HG03520 (cell line): Measurements from ENCODE around the gene CADM2.

Source experiments
- ATAC-seq: cut with Tn5 transposase; IDR thresholded peaks from one replicate; pipeline ENCODE4 v1.9.1; 2021; ENCODE audit warnings: mild to moderate bottlenecking, moderate library complexity; ENCODE audit not compliant: unreplicated experiment

Gene CADM2

DNA sequence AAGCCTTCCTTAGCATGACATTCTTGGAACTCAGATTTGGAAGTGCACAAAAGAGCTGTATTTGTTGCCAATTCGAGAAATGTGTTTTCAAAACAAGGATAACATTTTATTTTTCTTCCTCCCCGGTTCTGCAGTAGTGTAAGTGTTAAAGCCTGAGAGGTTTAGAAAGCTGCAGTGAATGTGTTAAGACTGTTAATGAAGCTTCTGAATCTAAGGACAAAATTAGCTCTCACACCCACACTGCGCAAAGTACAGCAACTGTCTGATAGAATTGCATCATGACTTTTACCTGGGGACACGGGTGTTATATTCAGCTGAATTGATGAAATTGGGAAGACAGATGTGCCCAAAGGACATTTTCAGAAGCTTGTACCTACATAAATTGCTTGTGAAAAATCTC, 344.4 kb downstream of the CADM2 start:
- no peak for ATAC-seq

DNA sequence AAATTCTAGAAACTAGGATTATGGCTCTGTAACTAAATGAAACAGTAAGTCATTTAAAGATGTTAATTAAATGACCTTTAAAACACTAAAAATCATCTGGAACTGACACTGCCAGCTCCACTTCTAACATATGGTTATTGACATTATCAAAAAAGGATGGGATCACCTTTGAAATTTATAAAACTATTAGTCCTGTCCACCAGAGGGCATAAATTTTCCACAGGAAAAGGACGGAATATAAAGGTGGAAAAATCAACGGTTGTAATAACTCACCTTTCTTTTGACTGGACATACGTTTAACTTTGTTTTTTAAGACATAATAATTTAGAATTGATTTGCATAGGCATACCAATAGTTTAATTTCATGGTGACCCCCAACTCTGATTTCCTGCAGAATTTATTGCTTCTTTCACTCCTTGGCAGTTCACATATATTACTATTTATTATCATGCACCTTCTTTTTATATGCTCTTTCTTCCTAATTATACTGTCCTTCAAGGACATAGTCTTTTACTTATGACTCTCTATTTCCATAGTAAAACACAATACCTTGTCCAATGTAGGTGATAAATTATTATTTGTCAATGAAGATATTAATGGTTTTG, 345.7 kb downstream of the CADM2 start:
- ATAC-seq = no peak

DNA sequence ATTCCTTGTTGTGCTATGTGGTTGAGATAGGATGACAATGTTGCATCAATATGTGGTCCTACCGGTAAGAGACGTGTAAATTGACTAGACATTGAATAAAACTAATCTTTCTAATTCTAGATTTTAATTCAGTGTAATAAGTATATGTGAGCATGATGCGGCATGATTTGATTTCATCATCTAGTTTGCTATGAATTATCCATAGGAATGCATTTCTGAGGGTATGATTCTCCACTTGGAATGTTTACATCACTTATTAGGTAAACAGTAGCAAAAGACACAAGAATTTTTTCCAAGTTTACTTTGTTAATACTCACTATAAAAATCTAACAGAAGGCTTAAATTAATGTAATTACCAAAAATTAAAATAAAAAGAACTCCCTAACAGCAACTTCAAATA, 353.5 kb downstream of the CADM2 start:
- no peak for ATAC-seq

DNA sequence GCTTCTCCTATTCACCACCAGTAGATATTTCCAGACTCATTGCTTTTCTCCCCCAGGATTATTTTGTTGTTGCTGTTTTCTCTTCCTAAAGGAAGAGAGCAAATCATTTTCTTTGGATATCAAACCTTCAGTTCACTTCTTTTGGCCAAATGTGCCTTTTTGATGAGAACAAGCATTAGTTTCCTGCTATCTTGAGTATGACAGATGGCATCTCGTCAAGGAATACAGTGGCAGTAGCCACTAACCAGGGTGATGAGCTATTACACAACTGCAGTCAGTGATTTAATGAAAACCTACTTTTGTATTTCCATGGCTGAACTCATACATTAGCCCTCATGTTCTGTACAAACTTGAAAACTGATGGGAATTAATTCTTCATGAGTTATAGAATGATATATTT, 354.6 kb downstream of the CADM2 start:
- no peak for ATAC-seq

DNA sequence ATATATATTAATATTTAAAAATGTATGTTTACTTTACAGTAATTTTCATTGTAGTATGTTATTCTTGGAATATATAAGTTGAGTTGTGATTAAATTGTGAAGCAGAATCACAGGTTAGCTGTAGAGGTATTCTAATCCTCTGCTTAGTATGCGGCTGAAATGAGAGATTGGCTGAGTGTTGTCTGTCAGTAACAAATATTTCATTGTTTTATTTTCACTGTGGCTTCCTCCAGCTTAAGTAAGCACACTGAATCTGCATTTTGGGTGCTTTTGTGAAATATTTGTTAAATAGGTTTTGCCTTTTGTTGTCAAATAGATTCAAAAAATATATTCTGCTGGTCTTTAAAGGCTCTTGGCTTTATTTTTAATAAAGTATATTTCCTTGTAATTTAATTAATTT, 357.5 kb downstream of the CADM2 start:
- no peak for ATAC-seq

DNA sequence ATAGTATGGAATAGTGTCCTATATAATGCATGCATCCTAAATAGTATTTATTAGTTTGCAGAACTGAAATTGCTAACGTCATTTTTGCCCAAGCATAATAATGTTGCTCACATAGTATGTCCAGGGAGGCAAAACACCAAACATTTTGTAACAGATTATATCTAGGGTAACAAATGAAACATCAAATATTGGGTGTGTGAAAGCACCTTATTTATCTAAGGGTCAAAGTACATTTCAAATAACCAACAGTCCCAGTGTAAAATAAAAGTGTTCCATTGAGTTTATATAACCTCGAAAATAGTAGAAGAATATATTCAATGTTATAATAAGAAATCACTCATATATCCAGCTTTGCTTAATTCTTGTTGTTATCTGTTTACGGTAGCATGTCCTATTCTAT, 363.1 kb downstream of the CADM2 start:
- no peak for ATAC-seq

DNA sequence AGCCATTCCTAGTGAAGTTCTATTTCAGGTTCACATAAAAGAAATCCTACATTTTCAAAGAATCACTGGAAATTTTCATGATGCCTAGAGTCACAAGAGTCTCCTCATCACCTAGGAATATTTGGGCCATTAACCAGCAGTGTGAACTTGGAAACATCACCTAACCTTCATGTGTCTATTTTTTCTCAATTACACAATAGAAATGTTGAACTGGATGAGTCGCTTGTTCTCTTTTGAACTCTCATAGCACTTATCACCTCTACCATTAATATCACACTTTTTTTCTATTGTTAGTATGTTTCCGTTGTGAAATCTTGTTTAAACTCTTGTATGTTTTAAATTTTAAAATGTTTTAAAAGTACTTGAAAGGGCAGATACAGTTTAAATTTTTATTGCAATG, 371.3 kb downstream of the CADM2 start:
- no peak for ATAC-seq

DNA sequence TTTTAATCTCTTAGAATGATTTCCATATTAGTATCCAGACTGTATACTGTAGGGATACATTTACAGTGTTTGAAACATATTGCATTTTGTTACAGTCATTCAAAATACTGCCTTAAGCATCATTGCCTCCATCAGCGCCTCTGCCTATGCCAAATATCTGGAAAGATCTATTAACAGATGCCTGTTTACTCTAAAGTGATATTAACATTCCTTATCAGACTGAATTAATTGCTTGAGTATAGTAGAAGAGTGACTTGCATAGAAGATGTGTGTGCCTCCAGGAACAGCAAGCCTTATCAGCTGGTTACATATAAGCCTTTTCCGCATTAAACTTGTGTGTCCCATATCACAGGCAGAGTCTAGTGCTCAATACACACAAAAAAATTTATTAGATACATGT, 379.1 kb downstream of the CADM2 start:
- ATAC-seq = no peak

DNA sequence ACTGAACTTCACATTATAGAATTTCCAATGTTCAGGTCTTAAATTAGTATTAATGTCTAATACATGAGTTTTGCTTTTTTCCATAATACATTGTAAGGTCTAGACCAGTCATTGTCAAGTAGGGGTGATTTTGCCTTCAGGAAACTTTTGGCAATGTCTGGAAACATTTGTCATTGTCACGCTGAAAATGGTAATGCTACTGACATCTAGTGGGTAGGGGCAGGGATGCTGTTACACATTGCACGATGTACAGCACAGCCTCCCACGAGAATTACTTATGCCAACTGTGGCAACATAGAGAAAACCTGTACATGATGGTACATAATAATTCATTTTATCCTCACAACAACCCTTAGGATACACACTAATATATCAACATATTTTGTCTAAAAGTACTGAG, 384.1 kb downstream of the CADM2 start:
- no peak for ATAC-seq

DNA sequence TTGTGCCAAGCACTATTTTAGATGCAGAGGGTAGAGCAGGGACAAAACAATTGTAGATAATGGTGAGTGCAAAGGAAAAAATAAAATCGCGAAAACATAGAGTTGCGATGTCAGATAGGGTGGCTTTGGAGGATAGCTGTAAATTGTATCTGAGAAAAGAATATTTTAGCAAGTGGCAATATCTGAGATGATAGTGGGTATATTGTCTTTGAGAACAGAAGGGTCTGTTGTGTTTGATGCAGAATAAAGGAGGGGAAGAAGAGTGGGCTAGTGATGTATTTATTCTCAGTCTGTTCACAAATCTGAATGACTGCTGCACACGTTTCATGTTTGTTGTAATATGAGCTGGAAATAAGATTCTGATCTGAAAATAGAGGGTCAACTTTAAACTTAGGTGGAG, 396.8 kb downstream of the CADM2 start:
- no peak for ATAC-seq

DNA sequence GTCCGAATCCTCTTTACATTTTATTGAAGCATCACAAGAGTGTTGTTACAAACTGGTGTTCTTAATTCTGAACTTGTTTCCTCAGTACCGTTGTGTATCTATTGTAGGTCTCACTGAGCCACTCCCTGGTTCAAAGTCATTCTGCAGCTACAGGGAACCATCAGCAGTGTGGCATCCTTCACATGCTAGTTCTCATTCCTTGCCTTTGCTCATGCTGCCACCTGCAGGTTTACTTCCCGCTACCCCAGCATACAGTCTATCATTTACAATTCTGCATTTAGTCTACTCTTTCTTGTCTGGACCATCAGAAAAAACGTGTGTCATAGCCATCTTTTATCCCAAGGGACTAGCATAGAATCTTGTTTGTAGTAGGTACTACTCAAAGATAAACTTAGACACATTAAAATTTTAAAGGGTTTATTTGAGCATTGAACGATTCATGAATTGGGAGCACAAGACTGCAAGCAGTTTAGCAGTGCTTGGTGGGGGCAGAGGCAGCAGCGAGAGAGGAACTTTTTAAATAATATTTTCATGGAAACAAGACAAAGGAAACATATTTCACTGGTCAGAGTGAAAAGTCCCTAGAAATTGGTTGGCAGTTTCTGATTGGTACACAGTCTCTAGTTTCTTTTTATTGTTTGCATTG, 402.1 kb downstream of the CADM2 start:
- ATAC-seq = peak; percentile 51

DNA sequence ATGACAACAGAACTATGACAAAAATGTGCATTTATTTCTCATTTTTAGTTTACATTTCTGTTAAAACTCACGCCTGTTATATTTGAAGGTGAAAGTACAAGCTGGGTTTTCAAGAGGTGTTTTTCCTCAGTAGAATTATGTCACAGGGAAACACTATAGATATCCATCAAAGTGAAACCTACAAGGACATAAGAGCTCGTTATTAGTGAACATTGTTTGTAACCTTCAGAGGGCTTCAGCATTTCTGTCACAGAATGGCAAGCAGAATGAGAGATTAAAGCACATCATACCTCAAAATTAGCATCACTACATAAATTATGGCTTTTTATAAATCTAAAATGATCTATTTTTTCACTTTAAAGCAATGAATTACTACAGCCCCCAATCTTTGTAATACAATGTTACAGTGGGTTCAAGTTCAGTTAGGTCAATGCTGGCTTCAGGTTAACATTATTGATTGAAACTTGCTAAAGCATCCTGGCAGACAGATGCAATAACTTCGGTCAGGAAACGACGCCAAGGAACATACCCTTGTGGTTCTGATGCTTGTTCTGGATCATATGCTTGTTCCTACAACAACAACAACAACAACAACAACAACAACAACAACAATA, 405.6 kb downstream of the CADM2 start:
- no peak for ATAC-seq

DNA sequence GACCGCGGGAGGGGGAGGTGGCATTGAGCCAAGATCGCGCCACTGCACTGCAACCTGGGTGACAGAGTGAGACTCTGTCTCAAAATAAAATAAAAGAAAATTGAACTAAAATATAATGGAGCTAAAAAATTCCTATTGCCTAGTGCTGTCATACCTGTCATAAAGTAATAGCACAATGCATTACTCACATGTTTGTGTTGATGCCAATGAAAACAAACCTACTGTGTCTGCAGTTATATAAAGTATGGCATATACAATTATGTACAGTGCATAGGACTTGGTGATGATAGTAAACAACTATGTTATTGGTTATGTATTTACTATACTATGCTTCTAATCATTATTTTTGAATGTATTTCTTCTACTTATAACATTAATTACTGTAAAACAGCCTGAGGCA, 411.6 kb downstream of the CADM2 start:
- ATAC-seq = no peak

DNA sequence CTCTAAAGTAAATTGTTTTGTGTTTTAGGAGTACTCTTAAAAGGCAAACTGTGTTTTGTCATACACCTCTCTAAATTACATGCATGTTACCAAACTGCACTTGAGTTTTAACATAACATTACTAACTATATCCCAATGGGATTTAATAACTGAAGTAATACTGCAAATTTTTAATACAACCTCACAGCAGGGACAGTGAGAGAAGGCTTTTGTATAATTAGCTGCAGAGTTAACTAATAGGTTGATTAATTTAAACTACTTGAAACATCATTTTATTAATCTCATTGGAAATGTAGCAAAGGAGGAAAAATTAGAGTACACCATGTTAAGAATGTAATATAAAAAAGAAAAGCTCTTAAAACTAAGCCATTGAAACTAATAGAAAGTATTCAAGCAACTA, 417.3 kb downstream of the CADM2 start:
- ATAC-seq = no peak

DNA sequence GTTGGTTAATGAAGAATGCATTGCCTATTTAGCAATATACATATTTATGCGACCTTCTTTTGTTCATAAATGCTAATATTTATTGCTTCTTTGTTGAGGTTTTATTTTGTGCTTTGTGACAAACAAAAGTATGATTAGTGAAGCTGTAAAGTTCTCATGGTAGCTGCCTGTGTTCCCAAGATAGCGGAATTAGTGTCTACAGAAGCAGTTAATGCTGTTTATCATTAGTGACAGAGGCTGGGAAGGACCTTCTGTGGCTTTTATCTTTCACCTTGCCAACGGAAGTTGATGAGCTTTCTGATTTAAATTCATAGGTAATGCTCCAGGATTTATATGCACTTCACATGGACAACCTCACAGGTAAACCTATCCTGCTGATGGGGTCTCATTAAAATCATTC, 418.3 kb downstream of the CADM2 start:
- ATAC-seq = no peak

DNA sequence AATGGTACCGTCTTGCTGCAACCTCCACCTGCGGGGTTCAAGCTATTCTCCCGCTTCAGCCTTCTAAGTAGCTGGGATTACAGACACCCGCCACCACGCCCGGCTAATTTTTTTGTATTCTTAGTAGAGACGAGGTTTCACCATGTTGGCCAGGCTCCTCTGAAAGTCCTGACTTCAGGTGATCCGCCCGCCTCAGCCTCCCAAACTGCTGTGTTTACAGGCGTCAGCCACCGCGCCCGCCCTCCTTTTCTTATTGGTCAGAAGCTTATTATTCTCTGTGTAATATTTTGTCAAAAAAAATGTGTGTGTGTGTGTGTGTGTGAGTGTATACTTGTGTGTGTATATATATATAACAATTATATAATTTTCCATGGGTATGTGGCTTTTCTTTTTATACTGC, 425.6 kb downstream of the CADM2 start:
- ATAC-seq = no peak

DNA sequence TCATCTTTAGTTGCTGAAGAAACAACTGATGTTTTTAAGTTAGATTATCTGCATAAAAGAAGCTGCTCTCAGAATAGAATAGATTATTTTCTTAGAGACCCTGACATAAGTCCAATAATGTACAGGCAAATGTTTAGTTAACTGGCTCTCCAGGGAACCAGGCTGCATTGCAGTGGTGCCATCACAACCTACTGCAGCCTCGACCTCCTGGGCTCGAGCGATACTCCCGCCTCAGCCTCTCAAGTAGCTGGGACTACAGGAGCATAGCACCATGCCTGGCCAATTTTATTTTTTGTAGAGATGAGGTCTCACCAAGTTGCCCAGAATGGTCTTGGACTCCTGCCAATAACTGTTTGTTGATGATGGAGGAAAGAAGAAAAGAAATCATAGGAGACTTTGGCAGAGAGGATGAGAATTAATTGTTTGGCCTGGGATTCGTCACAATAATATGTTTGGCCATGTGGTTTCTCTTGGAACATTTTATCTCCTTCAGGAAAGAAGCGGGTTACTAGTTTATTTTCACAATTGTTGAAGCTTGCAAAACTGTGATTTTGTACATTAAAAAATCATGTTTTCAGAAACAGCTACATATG, 429.2 kb downstream of the CADM2 start:
- ATAC-seq = no peak

DNA sequence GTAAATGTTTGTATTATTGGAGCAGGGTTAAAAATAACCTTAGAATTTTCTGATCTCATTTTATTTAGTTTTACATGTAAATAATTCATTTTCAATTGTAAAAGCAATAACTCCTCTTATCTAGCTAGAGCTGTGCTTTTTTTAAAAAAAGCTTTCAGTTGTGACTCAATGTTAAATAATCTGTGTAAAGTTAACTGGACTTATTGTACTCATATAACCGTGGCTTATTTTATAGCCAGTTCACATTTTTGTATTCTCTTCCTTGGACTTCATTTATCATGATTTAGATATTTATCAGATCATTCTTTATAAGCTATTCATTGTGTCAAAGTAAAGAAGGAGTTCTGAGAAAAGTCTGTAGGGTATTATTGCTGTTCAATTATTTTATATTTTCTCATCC, 435.6 kb downstream of the CADM2 start:
- no peak for ATAC-seq

DNA sequence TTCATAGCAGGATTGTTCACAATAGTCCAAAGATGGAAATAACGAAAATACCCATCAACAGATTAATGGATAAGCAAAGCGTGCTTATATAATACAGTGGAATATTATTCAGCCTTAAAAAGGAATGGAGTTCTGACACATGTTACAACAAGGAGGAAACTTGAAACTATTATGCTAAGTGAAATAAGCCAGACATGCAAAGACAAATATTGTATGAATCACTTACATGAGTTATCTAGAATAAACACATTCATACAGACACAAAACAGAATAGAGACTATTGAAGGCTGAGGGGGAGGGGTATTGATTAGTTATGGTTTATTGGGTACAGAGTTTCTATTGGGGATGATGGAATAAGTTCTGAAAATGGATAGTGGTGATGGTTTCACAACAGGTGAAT, 438.6 kb downstream of the CADM2 start:
- no peak for ATAC-seq

DNA sequence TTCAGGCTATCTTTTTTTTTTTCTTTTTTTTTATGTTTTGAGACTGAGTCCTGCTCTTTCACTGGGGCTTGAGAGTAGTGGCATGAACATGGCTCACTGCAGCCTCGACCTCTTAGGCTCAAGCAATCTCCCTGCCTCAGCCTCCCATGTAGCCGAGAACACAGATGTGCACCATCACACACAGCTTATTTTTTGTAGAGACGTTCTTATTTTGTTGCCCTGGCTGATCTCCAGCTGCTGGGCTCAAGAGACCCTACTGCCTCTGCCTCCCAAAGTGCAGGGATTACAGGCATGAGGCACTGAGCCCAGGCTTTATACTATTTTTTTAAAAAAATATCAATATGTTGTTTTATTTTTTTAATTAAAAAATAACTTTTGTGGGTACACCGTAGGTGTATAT, 467.3 kb downstream of the CADM2 start:
- no peak for ATAC-seq

DNA sequence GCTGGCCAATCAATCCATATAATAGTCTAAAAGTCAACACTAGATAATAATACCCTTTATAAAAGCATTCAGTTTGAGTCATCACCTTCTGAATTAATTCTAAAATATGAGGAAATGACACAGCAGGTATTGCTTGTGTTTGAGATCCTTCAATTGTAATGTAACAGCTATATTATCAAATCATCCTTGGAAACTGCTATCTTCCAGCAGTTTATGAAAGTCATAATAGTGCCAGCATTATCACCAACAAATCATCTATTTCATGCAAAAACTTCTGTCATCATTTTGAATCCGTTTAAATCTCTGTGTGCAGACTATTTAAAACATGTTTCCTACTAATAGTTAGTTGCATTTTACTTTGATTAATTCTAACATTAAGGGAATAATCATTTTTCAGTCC, 468.7 kb downstream of the CADM2 start:
- no peak for ATAC-seq

DNA sequence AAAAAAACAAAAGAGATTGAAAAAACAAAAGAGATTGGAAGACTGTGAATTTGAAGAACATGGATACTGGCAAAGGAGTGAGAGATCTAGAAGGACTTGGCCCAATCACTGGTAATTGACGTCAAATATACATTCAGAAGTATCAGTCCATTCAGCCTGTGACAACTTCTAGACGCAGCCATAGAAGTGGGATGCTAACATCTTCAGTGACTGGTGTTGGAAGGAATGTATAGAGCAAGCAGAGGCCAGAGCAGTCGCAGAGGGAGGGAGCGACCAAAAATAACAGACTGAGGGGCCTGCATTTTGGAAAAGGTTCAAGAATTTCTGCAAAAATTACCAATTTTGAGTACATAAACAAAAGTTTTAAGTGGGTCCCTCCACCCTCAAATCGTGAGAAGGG, 473.3 kb downstream of the CADM2 start:
- ATAC-seq = no peak
